ENCODE data around the gene JARID2. TPM values are rescaled to one million over a fixed set of nuclear protein-coding genes. Genes with fewer than 3 reads are reported as not detected.

Gene JARID2
- total RNA-seq, 1 experiment from 2014 or later: 180 TPM

DNA sequence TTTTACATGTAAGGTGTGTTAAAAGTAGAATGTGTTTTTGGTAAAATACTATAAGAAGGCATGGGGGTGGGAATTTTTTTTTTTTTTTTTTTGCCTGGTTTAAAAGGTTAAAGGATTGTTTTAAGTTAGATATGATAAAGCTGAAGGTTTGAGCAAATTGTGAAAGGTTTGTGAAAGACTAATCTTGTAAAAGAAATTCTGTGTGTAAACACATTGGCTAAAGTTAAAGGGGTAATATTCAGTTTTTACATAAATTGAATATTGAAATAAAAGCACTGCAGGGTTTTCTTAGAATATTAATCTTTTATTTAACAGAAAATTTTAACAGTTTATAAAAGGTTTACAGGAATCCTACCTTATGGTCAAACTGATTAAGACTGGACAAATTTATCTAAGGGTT, 311.3 kb downstream of the JARID2 start:
- H3K27me3 Mint-ChIP-seq (ENCODE audit: low read depth): no peaks in the 10 kb centered on the region
- H3K9me3 Mint-ChIP-seq: no peaks in the 10 kb centered on the region
- peaks cover 34% of the 10 kb centered on the region for H3K4me1 Mint-ChIP-seq
- no peak for TF ChIP-seq ZNF423 (CRISPR knock-in tag; IDR thresholded peaks at IDR 0.05)
- no peak for TF ChIP-seq ZNF396 (CRISPR knock-in tag; IDR thresholded peaks at IDR 0.05; ENCODE audit: borderline replicate concordance)
- TF ChIP-seq, protein P1, sequence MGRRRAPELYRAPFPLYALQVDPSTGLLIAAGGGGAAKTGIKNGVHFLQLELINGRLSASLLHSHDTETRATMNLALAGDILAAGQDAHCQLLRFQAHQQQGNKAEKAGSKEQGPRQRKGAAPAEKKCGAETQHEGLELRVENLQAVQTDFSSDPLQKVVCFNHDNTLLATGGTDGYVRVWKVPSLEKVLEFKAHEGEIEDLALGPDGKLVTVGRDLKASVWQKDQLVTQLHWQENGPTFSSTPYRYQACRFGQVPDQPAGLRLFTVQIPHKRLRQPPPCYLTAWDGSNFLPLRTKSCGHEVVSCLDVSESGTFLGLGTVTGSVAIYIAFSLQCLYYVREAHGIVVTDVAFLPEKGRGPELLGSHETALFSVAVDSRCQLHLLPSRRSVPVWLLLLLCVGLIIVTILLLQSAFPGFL (CRISPR knock-in tag; IDR thresholded peaks at IDR 0.05; ENCODE audit: borderline replicate concordance): no peak
- no peak for TF ChIP-seq CBFB (CRISPR knock-in tag; IDR thresholded peaks at IDR 0.05; ENCODE audit: low read depth)
- no peak for TF ChIP-seq ZNF219 (CRISPR knock-in tag; IDR thresholded peaks at IDR 0.05; ENCODE audit: borderline replicate concordance)
- TF ChIP-seq ZNF317 (CRISPR knock-in tag; IDR thresholded peaks at IDR 0.05; ENCODE audit: borderline replicate concordance, low read depth): no peak
- no peak for TF ChIP-seq FOXK1 (CRISPR knock-in tag; IDR thresholded peaks at IDR 0.05)
- ATAC-seq (no peak), DNase-seq (ENCODE audit: low spot score) (no peak)
- no peaks in the 10 kb centered on the region for H3K36me3 Mint-ChIP-seq
- CTCF ChIA-PET: interaction anchor here (0.6 kb wide), 1 partner anchor 11 kb away, joined by 4 read pairs; no protein-coding TSS in a partner anchor
- H3K4me3 Mint-ChIP-seq: no peak overlapping the region
- POLR2A ChIA-PET: interaction anchor here (0.7 kb wide), 1 partner anchor 833 kb away, joined by 3 read pairs; no protein-coding TSS in a partner anchor
- H3K27ac Mint-ChIP-seq: no peak overlapping the region

DNA sequence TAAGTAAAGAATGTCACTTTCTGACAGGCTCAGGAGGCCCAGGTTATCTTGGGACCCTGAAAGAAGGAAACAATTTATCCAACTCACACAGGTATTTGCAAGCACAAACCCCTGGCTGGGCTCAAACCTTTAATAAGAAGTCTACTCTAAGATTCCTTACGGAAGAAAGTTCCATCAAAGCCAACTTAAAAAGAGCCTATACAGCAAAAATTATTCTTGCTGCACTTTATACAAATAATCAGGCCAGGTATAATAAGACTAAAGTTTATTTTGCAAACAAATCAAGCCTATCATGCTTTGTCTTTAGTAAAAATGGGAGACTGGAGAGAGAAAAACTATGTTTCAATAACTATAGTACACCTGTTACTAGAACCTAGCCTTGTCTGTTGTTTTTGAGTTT, 314.8 kb downstream of the JARID2 start:
- CTCF ChIA-PET: no interaction called here
- ATAC-seq (no peak), DNase-seq (ENCODE audit: low spot score) (no peak)
- H3K27ac Mint-ChIP-seq: no peak overlapping the region
- no peak overlapping the region for H3K4me3 Mint-ChIP-seq
- H3K27me3 Mint-ChIP-seq (ENCODE audit: low read depth): no peaks in the 10 kb centered on the region
- POLR2A ChIA-PET: no interaction called here
- H3K4me1 Mint-ChIP-seq: peaks cover 9% of the 10 kb centered on the region
- TF ChIP-seq, protein P2, sequence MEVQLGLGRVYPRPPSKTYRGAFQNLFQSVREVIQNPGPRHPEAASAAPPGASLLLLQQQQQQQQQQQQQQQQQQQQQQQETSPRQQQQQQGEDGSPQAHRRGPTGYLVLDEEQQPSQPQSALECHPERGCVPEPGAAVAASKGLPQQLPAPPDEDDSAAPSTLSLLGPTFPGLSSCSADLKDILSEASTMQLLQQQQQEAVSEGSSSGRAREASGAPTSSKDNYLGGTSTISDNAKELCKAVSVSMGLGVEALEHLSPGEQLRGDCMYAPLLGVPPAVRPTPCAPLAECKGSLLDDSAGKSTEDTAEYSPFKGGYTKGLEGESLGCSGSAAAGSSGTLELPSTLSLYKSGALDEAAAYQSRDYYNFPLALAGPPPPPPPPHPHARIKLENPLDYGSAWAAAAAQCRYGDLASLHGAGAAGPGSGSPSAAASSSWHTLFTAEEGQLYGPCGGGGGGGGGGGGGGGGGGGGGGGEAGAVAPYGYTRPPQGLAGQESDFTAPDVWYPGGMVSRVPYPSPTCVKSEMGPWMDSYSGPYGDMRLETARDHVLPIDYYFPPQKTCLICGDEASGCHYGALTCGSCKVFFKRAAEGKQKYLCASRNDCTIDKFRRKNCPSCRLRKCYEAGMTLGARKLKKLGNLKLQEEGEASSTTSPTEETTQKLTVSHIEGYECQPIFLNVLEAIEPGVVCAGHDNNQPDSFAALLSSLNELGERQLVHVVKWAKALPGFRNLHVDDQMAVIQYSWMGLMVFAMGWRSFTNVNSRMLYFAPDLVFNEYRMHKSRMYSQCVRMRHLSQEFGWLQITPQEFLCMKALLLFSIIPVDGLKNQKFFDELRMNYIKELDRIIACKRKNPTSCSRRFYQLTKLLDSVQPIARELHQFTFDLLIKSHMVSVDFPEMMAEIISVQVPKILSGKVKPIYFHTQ (CRISPR knock-in tag; IDR thresholded peaks at IDR 0.05): no peak
- TF ChIP-seq, protein P3, sequence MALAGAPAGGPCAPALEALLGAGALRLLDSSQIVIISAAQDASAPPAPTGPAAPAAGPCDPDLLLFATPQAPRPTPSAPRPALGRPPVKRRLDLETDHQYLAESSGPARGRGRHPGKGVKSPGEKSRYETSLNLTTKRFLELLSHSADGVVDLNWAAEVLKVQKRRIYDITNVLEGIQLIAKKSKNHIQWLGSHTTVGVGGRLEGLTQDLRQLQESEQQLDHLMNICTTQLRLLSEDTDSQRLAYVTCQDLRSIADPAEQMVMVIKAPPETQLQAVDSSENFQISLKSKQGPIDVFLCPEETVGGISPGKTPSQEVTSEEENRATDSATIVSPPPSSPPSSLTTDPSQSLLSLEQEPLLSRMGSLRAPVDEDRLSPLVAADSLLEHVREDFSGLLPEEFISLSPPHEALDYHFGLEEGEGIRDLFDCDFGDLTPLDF (CRISPR knock-in tag; IDR thresholded peaks at IDR 0.05): no peak
- TF ChIP-seq KAT7 (CRISPR knock-in tag; IDR thresholded peaks at IDR 0.05; ENCODE audit: borderline replicate concordance) (no peak), CREB1 (CRISPR knock-in tag; IDR thresholded peaks at IDR 0.05) (no peak), ZNF121 (CRISPR knock-in tag; IDR thresholded peaks at IDR 0.05) (no peak), EMX1 (CRISPR knock-in tag; IDR thresholded peaks at IDR 0.05) (no peak), JUN (CRISPR knock-in tag; IDR thresholded peaks at IDR 0.05) (no peak), ZNF671 (CRISPR knock-in tag; IDR thresholded peaks at IDR 0.05) (no peak), RELA (CRISPR knock-in tag; IDR thresholded peaks at IDR 0.05; ENCODE audit: borderline replicate concordance) (no peak), ZBTB21 (CRISPR knock-in tag; IDR thresholded peaks at IDR 0.05; ENCODE audit: borderline replicate concordance) (no peak), ESRRA (CRISPR knock-in tag; IDR thresholded peaks at IDR 0.05; ENCODE audit: borderline replicate concordance) (no peak)
- TF ChIP-seq, protein P4, sequence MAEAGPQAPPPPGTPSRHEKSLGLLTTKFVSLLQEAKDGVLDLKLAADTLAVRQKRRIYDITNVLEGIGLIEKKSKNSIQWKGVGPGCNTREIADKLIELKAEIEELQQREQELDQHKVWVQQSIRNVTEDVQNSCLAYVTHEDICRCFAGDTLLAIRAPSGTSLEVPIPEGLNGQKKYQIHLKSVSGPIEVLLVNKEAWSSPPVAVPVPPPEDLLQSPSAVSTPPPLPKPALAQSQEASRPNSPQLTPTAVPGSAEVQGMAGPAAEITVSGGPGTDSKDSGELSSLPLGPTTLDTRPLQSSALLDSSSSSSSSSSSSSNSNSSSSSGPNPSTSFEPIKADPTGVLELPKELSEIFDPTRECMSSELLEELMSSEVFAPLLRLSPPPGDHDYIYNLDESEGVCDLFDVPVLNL (CRISPR knock-in tag; IDR thresholded peaks at IDR 0.05; ENCODE audit: borderline replicate concordance, low read depth): no peak
- TF ChIP-seq, protein P5, sequence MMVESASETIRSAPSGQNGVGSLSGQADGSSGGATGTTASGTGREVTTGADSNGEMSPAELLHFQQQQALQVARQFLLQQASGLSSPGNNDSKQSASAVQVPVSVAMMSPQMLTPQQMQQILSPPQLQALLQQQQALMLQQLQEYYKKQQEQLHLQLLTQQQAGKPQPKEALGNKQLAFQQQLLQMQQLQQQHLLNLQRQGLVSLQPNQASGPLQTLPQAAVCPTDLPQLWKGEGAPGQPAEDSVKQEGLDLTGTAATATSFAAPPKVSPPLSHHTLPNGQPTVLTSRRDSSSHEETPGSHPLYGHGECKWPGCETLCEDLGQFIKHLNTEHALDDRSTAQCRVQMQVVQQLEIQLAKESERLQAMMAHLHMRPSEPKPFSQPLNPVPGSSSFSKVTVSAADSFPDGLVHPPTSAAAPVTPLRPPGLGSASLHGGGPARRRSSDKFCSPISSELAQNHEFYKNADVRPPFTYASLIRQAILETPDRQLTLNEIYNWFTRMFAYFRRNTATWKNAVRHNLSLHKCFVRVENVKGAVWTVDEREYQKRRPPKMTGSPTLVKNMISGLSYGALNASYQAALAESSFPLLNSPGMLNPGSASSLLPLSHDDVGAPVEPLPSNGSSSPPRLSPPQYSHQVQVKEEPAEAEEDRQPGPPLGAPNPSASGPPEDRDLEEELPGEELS (CRISPR knock-in tag; IDR thresholded peaks at IDR 0.05): no peak
- H3K9me3 Mint-ChIP-seq: no peaks in the 10 kb centered on the region
- no peaks in the 10 kb centered on the region for H3K36me3 Mint-ChIP-seq

Measured in WTC11 (cell line).